Skeletal muscle satellite cell (primary cell): Measurements from ENCODE around the gene KBTBD4.
"Not testable (repeated sequence)": the region's sequence is repeated elsewhere in the genome, so short reads cannot be mapped to it uniquely, and the experiment has no call there.

ENCODE experiments used
- H3K27me3 ChIP-seq: 2 replicates; pipeline ENCODE4 v1.7.0; 2013; ENCODE audit warnings: low read length; ENCODE audit not compliant: control insufficient read depth, insufficient read depth
- H3K36me3 ChIP-seq: 2 replicates; pipeline ENCODE4 v1.7.0; 2013; ENCODE audit warnings: mild to moderate bottlenecking, control low read depth, low read length; ENCODE audit not compliant: insufficient read depth
- H3K4me1 ChIP-seq: 2 replicates; pipeline ENCODE4 v1.7.0; 2013; ENCODE audit warnings: low read length; ENCODE audit not compliant: control insufficient read depth, insufficient read depth
- H3K4me2 ChIP-seq: 2 replicates; pipeline ENCODE4 v1.7.0; 2013; ENCODE audit warnings: mild to moderate bottlenecking, low read length
- H3K4me3 ChIP-seq: 2 replicates; pipeline ENCODE4 v1.7.0; 2013; ENCODE audit warnings: low read length
- H3K9ac ChIP-seq: 2 replicates; pipeline ENCODE4 v1.7.0; 2013; ENCODE audit warnings: mild to moderate bottlenecking, low read depth, low read length, moderate library complexity
- H3K9me3 ChIP-seq: replicated peaks from 2 replicates; pipeline ENCODE4 v1.7.0; 2013; ENCODE audit warnings: mild to moderate bottlenecking, control low read depth, low read length

The KBTBD4 gene

GRCh38 chr11:47570651-47571356 lies 8.0 kb downstream of the KBTBD4 start:
- no peak overlapping the region for H3K4me3 ChIP-seq
- H3K9ac ChIP-seq, result no peak overlapping the region
- H3K4me2 ChIP-seq, result no peak overlapping the region
- no peaks in the 10 kb centered on the region for H3K27me3 ChIP-seq
- peaks cover 42% of the 10 kb centered on the region for H3K36me3 ChIP-seq
- H3K9me3 ChIP-seq, result no peaks in the 10 kb centered on the region
- peaks cover 21% of the 10 kb centered on the region for H3K4me1 ChIP-seq

GRCh38 chr11:47569646-47570045 lies 9.1 kb downstream of the KBTBD4 start:
- H3K9me3 ChIP-seq, result no peaks in the 10 kb centered on the region
- H3K4me2 ChIP-seq, result no peak overlapping the region
- peaks cover 26% of the 10 kb centered on the region for H3K4me1 ChIP-seq
- H3K36me3 ChIP-seq, result peaks cover 38% of the 10 kb centered on the region
- H3K4me3 ChIP-seq, result no peak overlapping the region
- no peaks in the 10 kb centered on the region for H3K27me3 ChIP-seq
- no peak overlapping the region for H3K9ac ChIP-seq

DNA sequence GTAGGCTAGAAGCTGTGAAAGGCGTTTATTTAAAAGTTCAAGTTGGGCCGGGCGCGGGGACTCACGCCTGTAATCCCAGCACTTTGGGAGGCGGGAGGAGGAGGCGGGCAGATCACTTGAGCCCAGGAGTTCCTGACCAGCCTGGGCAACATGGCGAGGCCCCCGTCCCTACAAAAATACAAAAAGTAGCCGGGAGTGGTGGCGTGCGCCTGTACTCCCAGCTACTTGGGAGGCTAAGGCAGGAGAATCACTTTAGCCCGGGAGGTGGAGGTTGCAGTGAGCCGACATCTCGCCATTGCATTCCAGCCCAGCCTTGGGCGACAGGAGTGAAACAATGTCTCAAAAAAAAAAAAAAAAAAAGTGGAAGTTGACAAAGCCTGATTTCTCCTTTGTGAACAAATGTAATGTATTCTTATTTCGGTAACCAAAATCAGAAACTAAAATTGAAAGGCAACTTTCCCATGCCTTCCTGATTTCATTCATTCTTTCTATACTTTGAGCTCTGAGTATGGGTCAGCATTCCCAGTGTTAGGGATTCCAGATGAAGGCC lies 12.5 kb downstream of the KBTBD4 start:
- H3K27me3 ChIP-seq, result no peaks in the 10 kb centered on the region
- no peaks in the 10 kb centered on the region for H3K9me3 ChIP-seq
- H3K9ac ChIP-seq, result peak overlapping the region; percentile 99
- peak overlapping the region; percentile 99 for H3K4me3 ChIP-seq
- peaks cover 9% of the 10 kb centered on the region for H3K36me3 ChIP-seq
- H3K4me1 ChIP-seq, result peaks cover 8% of the 10 kb centered on the region
- peak overlapping the region; percentile 99 for H3K4me2 ChIP-seq

GRCh38 chr11:47565340-47566148 lies 13.2 kb downstream of the KBTBD4 start, which contains the start of gene PTPMT1:
Gene PTPMT1, plus strand, starts transcription at chr11:47565599. Its CDS starts 24 bp downstream, at chr11:47565623.
- Histone ChIP-seq H3K9me3 (no peaks in the 10 kb centered on the region), H3K4me2 (peak within 1 kb of the TSS; percentile 99), H3K36me3 (peaks cover 6% of the 10 kb centered on the region), H3K4me1 (peaks cover 8% of the 10 kb centered on the region), H3K27me3 (no peaks in the 10 kb centered on the region), H3K4me3 (peak within 1 kb of the TSS; percentile 99), H3K9ac (peak within 1 kb of the TSS; percentile 99)

GRCh38 chr11:47564933-47565339 lies 13.8 kb downstream of the KBTBD4 start:
- Histone ChIP-seq H3K9ac (peak overlapping the region; percentile 99), H3K27me3 (no peaks in the 10 kb centered on the region), H3K4me3 (peak overlapping the region; percentile 99), H3K4me1 (peaks cover 8% of the 10 kb centered on the region), H3K9me3 (no peaks in the 10 kb centered on the region), H3K36me3 (peaks cover 6% of the 10 kb centered on the region), H3K4me2 (peak overlapping the region; percentile 99)

GRCh38 chr11:47564366-47564765 lies 14.4 kb downstream of the KBTBD4 start:
- not testable (repeated sequence) for H3K36me3 ChIP-seq, H3K4me1 ChIP-seq, H3K4me3 ChIP-seq, H3K9me3 ChIP-seq, H3K9ac ChIP-seq, H3K27me3 ChIP-seq
- H3K4me2 ChIP-seq, result peak overlapping the region; percentile 99

- not testable (repeated sequence) for H3K27me3 ChIP-seq, H3K4me2 ChIP-seq, H3K9ac ChIP-seq, H3K4me3 ChIP-seq, H3K36me3 ChIP-seq, H3K9me3 ChIP-seq, H3K4me1 ChIP-seq
Observed at GRCh38 chr11:47562393-47562792, 16.4 kb downstream of the KBTBD4 start.

GRCh38 chr11:47560426-47560825 lies 18.3 kb downstream of the KBTBD4 start:
- Histone ChIP-seq H3K9me3 (no peaks in the 10 kb centered on the region), H3K4me3 (no peak overlapping the region), H3K27me3 (no peaks in the 10 kb centered on the region), H3K4me2 (no peak overlapping the region), H3K9ac (no peak overlapping the region), H3K36me3 (no peaks in the 10 kb centered on the region), H3K4me1 (peaks cover 8% of the 10 kb centered on the region)

DNA sequence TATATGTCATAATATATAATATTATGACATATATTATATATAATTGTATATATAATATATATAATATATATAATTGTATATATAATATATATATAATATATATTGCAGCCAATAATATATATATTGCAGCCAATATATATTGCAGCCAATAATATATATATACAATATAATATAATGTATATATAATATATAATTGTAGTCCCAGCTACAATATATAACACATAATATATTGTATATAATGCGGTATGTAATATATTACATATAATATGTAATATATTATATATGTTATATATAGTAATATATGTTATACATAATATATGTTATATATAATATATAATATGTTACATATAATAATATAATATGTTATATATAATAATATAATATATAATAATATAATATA lies 20.1 kb downstream of the KBTBD4 start:
- no peak overlapping the region for H3K9ac ChIP-seq
- H3K4me2 ChIP-seq, result no peak overlapping the region
- no peaks in the 10 kb centered on the region for H3K27me3 ChIP-seq
- no peaks in the 10 kb centered on the region for H3K36me3 ChIP-seq
- H3K4me1 ChIP-seq, result peaks cover under 1% of the 10 kb centered on the region
- H3K4me3 ChIP-seq, result no peak overlapping the region
- H3K9me3 ChIP-seq, result no peaks in the 10 kb centered on the region

DNA sequence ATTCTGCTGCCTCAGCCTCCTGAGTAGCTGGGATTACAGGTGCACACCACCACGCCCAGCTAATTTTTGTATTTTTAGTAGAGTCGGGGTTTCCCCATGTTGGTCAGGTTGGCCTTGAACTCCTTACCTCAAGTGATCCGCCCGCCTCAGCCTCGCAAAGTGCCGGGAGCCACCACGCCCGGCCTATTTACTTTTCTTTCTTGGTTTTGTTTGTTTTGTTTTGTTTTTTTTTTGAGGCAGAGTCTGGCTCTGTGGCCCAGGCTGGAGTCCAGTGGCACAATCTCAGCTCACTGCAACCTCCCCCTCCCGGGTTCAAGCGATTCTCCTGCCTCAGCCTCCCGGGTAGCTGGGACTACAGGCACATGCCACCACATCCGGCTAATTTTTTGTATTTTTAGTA lies 21.8 kb downstream of the KBTBD4 start:
- H3K9me3 ChIP-seq, H3K4me1 ChIP-seq, H3K4me2 ChIP-seq, H3K4me3 ChIP-seq, H3K36me3 ChIP-seq, H3K9ac ChIP-seq, H3K27me3 ChIP-seq: not testable (repeated sequence)

DNA sequence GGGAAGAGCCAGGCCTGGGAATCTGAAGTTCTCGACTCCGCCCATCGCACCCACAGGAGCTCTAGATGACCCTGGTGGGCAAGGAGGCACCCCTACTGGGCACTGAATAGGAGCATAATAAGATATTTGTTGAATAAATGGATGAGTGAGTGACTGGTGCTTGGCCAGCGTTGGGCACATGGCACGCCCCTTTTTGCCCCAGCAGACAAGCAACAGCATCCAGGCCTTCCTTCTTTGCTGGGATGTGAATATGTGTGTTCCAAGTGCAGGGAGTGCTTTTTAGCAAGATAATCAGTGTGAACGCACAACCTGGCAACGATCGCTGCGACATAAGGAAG lies 25.4 kb downstream of the KBTBD4 start:
- Histone ChIP-seq H3K9me3 (no peaks in the 10 kb centered on the region), H3K4me3 (peak overlapping the region; percentile 94), H3K9ac (peak overlapping the region; percentile 72), H3K4me2 (peak overlapping the region; percentile 86), H3K36me3 (peaks cover 9% of the 10 kb centered on the region), H3K4me1 (peaks cover 21% of the 10 kb centered on the region), H3K27me3 (no peaks in the 10 kb centered on the region)
